C4-2B (cell line): ENCODE measurements around the gene PRRC2B.

Experiments
- ZFX ChIP-seq: fragments of 450-650 bp; IDR thresholded peaks from 2 replicates; pipeline ENCODE4 v1.6.1; 2017
- TF ChIP-seq, protein P1 (sequence below): fragments of 450-650 bp; conservative IDR thresholded peaks from 2 replicates; pipeline ENCODE4 v1.5.1; 2017; ENCODE audit warnings: mild to moderate bottlenecking

DNA sequence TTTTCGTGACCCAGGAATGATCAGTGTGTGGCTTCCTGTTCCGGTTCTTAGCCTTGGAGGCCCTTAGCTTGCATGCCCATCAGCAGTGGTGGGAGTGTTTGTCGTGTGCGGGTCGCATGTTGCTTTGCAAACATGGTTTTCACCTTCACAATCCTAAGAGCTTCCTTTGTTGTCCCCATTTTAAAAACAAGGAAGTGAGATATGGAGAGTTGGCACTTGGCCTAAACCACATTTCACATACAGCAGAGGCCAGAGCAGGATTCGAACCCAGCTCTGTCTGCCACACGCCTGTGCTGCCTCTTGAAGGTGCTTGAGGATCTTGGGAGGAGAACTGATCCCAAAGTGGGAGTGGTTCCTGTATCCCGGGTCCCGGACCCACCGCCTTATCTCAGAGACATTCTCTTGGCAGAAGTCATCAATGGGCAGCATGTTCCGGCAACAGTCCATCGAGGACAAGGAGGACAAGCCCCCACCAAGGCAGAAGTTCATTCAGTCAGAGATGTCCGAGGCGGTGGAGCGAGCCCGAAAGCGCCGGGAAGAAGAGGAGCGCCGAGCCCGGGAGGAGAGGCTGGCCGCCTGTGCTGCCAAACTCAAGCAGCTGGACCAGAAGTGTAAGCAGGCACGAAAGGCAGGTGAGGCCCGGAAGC, 70.6 kb downstream of the PRRC2B start:
- TF ChIP-seq, protein P1, sequence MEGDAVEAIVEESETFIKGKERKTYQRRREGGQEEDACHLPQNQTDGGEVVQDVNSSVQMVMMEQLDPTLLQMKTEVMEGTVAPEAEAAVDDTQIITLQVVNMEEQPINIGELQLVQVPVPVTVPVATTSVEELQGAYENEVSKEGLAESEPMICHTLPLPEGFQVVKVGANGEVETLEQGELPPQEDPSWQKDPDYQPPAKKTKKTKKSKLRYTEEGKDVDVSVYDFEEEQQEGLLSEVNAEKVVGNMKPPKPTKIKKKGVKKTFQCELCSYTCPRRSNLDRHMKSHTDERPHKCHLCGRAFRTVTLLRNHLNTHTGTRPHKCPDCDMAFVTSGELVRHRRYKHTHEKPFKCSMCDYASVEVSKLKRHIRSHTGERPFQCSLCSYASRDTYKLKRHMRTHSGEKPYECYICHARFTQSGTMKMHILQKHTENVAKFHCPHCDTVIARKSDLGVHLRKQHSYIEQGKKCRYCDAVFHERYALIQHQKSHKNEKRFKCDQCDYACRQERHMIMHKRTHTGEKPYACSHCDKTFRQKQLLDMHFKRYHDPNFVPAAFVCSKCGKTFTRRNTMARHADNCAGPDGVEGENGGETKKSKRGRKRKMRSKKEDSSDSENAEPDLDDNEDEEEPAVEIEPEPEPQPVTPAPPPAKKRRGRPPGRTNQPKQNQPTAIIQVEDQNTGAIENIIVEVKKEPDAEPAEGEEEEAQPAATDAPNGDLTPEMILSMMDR, result no peak
- no peak for TF ChIP-seq ZFX
